RKO (cell line): ENCODE measurements around the gene SCYGR8.
A peak's percentile ranks its signal among the peaks of the same experiment; 100 is the strongest.

Source experiments
- DNase-seq: peaks from one replicate; pipeline ENCODE4 v3.0.0-alpha.2; 2016; ENCODE audit warnings: low spot score

The SCYGR8 gene

DNA sequence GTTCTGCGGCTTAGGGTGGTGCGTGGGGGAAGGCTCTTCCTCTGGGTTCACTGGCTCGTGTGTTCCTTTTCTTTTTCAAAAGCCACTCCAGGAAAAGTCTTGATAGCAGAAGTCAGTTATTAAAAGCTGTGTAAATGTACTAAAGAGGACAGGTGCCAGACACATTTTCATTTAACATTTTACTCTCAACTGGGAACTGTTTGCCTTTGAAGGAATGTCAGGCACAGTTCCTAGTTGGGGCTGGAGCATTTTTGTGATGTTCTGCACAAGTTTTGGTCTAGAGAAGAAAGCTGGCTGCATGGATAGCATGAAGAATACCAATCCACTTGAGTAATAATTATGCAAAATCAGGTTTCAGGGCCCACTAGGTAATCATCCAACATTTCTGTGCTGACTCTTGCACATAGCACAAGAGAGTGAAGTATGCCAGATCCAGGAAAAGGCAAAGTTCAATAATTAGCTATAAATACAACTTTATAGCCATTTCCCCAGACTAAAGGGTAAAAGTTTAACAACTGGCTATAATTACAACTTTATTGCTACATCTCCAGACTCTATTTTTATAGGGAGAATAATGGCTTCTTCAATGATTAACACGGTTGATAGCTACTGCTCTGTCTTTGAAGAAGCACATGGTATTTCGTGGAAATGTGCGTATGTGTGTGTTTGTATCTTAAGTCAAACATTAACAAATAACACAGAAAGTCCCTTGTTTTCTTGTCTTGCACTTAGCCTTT lies 16.2 kb downstream of the SCYGR8 start:
- no peak for DNase-seq

DNA sequence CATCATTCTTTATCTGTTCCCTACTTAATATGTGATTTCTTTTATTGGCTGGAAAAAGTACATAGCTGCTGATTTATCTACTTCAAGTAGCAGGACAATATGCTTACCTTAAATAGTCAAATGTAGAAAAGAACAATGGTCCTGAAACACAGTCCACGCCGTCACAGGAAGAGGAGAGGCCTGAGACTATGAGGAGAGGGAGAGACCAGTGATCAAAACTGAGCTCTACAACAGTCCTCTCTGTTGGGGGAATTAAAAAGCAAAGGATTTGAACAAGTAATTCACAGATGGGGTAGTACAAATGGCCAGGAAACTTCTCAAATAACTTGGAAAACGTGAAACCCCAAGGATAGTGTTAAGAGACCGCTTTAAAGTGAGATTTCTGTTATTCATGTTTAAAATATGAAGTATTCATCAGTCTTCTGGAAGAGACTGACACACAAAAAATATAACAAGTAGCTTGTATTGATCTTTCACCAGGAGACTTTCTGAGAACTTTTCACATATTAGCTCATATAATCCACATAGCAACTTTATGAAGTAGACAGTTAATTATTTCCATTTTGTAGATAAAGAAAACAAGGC lies 20.2 kb downstream of the SCYGR8 start:
- DNase-seq: no peak

DNA sequence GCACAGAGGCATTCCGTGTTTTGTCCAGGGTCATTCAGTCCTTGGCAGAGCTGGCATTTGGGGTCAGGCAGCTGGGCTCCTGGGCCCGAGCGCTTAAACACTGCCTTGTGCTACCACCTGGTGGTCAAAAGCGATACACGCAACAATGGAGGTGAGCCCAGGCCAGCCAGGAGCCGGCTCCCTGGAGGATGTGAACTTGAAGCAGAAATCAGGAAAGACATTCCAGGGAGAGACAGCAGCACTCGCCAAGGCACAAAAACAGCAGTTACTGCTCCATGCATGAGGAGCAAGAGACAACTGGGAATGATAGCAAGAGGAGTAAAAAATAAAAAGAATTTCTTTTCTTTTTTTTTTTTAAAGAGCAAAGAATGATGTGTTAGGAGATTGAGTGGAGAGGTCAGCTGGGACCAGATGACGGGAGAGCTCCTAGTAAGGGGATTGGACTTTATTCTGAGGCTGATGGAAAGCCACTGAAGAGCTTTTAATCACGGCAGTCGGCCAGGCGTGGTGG lies 20.7 kb downstream of the SCYGR8 start:
- DNase-seq: peak; percentile 71

GRCh38 chr2:227767830-227768229 lies 22.1 kb downstream of the SCYGR8 start:
- no peak for DNase-seq

GRCh38 chr2:227772197-227772661 lies 26.5 kb downstream of the SCYGR8 start:
- no peak for DNase-seq

DNA sequence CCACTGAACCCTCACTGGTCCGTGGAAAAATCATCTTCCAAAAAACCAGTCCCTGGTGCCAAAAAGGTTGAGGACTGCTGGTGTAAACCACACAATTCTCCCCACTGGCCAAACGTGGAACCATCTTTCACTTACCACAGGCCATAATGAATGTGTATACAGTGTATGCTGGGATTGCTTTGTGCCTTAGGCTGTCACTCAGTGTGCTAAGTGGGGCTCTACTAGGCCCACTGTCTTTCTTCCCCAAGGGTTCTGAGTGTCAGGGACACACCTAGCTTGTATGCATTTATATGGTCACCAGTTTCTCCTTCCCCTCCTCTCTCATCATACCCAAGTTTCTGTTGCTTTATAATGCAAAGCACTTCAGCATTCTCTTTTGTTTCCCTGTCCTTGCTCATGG lies 27.2 kb downstream of the SCYGR8 start:
- DNase-seq: no peak

DNA sequence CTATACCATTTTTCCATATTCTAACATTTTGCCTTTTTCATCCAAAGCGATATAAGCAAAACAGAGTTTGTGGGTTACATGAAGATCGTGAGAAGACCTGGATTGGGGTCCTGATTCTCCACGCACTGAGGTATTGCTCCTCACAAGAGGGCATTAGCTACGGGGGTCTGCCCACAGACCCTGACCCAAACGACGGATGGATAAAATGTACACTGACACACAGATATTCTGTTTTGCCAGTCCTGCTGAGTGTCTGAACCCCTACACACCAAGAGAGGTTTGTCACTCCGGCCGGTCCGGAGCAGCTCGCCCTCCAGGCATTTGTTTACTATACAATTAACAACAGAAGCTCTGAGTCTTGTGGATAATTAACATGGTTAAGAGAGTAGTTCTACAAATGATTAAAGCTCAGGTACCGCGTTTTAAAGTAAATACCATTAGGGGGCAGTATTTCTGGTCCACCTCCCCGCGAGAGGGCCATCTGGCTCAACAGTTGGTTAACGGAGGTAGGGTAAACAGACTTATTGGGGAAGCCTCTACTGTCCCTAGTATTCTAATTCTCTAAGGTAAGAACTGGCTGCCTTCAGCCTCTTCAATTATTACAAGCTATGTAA lies 28.4 kb downstream of the SCYGR8 start:
- no peak for DNase-seq

- no peak for DNase-seq
Measured at GRCh38 chr2:227774895-227775842, 29.5 kb downstream of the SCYGR8 start.

DNA sequence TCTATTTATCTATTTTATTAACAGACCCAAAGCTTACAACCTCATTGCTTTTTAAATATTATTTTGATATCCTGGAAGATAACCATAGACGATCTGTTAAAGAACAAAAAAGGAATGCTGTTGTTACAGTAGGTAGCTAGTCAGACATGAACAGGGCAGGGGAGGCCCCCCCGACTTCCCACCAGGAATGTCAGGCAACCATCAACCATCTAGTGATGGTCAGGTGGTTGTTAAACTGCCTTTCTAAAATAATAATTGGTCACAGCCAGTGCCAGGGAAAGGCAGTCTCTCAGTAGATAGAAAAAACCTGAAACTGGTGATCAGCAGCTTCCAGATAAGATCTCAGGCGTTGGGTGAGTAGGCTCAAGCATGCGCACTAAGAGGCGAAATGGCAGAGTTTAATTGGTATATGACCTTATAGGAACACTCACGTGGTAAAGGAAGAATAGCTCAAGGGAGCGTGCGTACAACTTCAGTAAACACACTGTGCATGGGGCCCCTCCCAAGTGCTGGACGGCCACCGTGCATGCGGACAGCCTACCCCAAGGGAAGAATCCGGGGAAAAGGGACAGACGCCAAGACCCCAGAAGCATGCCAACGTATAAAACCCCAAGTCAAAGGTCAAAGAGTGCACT lies 35.4 kb downstream of the SCYGR8 start:
- DNase-seq: no peak

DNA sequence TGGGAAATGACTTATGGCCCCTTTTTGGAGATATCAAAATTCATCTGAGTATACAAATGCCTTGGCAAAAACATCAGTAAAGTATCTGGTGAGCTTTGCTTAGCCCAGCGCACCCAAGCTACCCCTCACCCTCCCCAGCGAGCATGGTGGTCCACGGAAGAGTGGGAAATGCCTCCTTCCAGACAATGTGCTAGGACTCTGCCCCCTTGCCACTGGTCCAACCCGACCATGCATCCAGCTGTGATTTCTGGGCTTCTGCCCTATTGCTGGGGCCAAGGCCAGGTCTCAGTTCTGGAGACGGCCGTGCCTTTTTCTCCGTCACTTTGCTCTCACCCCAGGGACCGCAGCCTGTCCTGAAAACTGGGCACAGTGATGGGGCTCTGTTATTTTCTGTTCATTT lies 36.1 kb downstream of the SCYGR8 start:
- DNase-seq: no peak

- DNase-seq: no peak
Measured at GRCh38 chr2:227782804-227783203, 37.1 kb downstream of the SCYGR8 start.

DNA sequence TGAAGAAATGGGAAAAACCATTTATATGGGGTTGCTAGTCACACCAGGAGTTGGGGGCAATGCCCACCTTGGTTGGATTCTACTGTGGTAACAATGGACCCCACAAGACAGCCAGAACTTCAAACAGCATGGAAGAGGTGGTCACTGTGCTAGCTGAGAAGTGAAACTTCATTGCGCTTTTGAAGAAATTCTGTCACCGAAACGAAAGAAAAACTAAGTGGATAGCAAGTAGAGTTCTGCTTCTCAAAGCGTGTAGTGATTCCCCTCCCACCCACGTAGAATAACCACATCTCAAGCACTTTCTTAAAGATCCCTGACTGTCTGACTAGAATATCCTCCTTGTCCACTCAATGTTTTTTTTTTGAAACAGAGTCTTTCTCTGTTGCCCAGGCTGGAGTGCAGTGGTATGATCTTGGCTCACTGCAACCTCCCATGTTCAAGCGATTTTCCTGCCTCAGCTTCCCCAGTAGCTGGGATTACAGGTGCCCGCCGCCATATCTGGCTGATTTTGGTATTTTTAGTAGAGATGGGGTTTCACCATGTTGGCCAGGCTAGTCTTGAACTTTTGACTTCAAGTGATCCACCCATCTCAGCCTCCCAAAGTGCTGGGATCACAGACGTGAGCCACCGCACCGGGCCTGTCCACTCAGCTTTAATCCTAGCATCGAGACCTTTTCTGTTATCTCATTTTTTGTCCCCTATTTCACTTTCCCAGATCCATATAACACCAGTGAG lies 37.9 kb downstream of the SCYGR8 start:
- DNase-seq: no peak

DNA sequence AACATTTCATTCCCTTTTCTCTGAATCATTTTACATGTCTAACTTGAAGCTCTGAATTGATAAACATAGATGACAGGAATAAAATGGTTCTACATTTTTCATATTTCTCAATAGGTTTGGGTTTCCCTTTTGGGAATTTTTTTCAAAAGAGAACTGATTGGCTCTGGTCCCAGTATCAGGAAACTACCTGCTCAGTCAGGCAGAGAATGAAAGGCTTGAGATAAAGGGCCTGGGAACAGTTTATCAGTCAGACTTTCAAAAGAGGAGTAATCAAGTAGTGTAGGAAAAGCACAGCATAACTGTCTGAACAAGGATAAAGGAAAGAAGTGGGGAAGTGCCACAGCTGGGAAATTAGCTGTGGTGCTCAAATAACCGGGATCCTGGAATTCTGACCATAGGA lies 39.6 kb downstream of the SCYGR8 start:
- no peak for DNase-seq

- DNase-seq: peak; percentile 16
Measured at GRCh38 chr2:227788561-227789018, 42.9 kb downstream of the SCYGR8 start.

- DNase-seq: no peak
Measured at GRCh38 chr2:227789803-227790202, 44.1 kb downstream of the SCYGR8 start.

GRCh38 chr2:227793148-227793712 lies 47.5 kb downstream of the SCYGR8 start:
- DNase-seq: no peak
